Hepatocyte (in vitro differentiated cells): Measurements from ENCODE around the gene AIFM3. TPM values are rescaled to one million over a fixed set of nuclear protein-coding genes. Genes with fewer than 3 reads are reported as not detected.

Experiments used
- DNase-seq: peaks from one replicate; pipeline ENCODE4 v3.0.0-alpha.2; 2016; ENCODE audit warnings: low spot score
- H2AFZ ChIP-seq: fragments of 200-600 bp; sonication (generic); 2 replicates; pipeline ENCODE4 v1.6.0; 2016; ENCODE audit warnings: antibody characterized with exemption, mild to moderate bottlenecking
- H3K27ac ChIP-seq: fragments of 200-600 bp; sonication (generic); 2 replicates; pipeline ENCODE4 v1.5.1; 2016; ENCODE audit warnings: mild to moderate bottlenecking
- H3K27me3 ChIP-seq: fragments of 200-600 bp; sonication (generic); 2 replicates; pipeline ENCODE4 v1.6.1; 2016
- H3K36me3 ChIP-seq: fragments of 200-600 bp; sonication (generic); replicated peaks from 2 replicates; pipeline ENCODE4 v1.5.1; 2016; ENCODE audit warnings: low read depth; ENCODE audit not compliant: insufficient read depth
- H3K4me1 ChIP-seq: fragments of 200-600 bp; sonication (generic); 2 replicates; pipeline ENCODE4 v1.5.1; 2016; ENCODE audit warnings: mild to moderate bottlenecking, moderate library complexity; ENCODE audit not compliant: insufficient read depth
- H3K4me2 ChIP-seq: fragments of 200-600 bp; sonication (generic); 2 replicates; pipeline ENCODE4 v1.6.0; 2016
- H3K4me3 ChIP-seq: fragments of 200-600 bp; sonication (generic); 2 replicates; pipeline ENCODE4 v1.5.1; 2016; ENCODE audit warnings: mild to moderate bottlenecking
- H3K79me2 ChIP-seq: fragments of 200-600 bp; sonication (generic); 2 replicates; pipeline ENCODE4 v1.6.0; 2017; ENCODE audit warnings: mild to moderate bottlenecking
- H3K9me2 ChIP-seq: fragments of 200-600 bp; sonication (generic); replicated peaks from 2 replicates; pipeline ENCODE4 v1.6.0; 2017; ENCODE audit warnings: mild to moderate bottlenecking; ENCODE audit not compliant: insufficient read depth
- H3K9me3 ChIP-seq: fragments of 200-600 bp; sonication (generic); 2 replicates; pipeline ENCODE4 v1.5.1; 2016; ENCODE audit warnings: low read depth, mild to moderate bottlenecking
- H4K20me1 ChIP-seq: fragments of 200-600 bp; sonication (generic); 2 replicates; pipeline ENCODE4 v1.6.0; 2016; ENCODE audit warnings: mild to moderate bottlenecking; ENCODE audit not compliant: insufficient read depth, poor library complexity, severe bottlenecking
- CTCF ChIP-seq: fragments of 200-600 bp; sonication (generic); IDR thresholded peaks from 2 replicates; pipeline ENCODE4 v1.5.1; 2016; ENCODE audit warnings: antibody characterized with exemption, mild to moderate bottlenecking; ENCODE audit not compliant: poor library complexity
- EZH2 ChIP-seq: fragments of 200-600 bp; sonication (generic); IDR thresholded peaks from 2 replicates; pipeline ENCODE4 v1.6.1; 2016; ENCODE audit warnings: antibody characterized with exemption, mild to moderate bottlenecking, borderline replicate concordance
- EZH2phosphoT487 ChIP-seq: fragments of 200-600 bp; sonication (generic); IDR thresholded peaks from one replicate; pipeline ENCODE4 v1.6.1; 2018; ENCODE audit warnings: antibody characterized with exemption, mild to moderate bottlenecking, low read depth, moderate library complexity; ENCODE audit not compliant: unreplicated experiment, severe bottlenecking
- WGBS: methylation state at CpG from one replicate; pipeline ENCODE4 v1.1.6; 2016; ENCODE audit warnings: low lambda C conversion rate; ENCODE audit errors: missing lambda C conversion rate; 5-methylcytosine and 5-hydroxymethylcytosine counted together
- polyA plus RNA-seq: library from polyadenylated mRNA; unstranded; fragments of >200 nt; fragmentation: Nextera tagmentation; extraction: Ambion mirVana; gene quantifications from 2 replicates; pipeline ENCODE4 v1.2.1, GENCODE V29; 2016
- total RNA-seq: library from RNA; depleted of rRNA; stranded (reverse); fragments of >200 nt; gene quantifications from 2 replicates; pipeline ENCODE4 v1.2.3, GENCODE V29; 2014

Gene AIFM3, protein sequence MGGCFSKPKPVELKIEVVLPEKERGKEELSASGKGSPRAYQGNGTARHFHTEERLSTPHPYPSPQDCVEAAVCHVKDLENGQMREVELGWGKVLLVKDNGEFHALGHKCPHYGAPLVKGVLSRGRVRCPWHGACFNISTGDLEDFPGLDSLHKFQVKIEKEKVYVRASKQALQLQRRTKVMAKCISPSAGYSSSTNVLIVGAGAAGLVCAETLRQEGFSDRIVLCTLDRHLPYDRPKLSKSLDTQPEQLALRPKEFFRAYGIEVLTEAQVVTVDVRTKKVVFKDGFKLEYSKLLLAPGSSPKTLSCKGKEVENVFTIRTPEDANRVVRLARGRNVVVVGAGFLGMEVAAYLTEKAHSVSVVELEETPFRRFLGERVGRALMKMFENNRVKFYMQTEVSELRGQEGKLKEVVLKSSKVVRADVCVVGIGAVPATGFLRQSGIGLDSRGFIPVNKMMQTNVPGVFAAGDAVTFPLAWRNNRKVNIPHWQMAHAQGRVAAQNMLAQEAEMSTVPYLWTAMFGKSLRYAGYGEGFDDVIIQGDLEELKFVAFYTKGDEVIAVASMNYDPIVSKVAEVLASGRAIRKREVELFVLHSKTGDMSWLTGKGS
- total RNA-seq (1.3 and 3.1 TPM in 2 replicates), polyA plus RNA-seq (1.7 and 2.1 TPM in 2 replicates)

- Histone ChIP-seq H3K4me1 (no peaks in the 10 kb centered on the region), H3K4me2 (no peak within 1 kb of the TSS), H4K20me1 (no peaks in the 10 kb centered on the region), H3K9me3 (no peaks in the 10 kb centered on the region), H2AFZ (no peak within 1 kb of the TSS), H3K27ac (no peak within 1 kb of the TSS), H3K79me2 (no peaks in the 10 kb centered on the region), H3K9me2 (no peaks in the 10 kb centered on the region), H3K27me3 (peaks cover 9% of the 10 kb centered on the region), H3K4me3 (no peak within 1 kb of the TSS), H3K36me3 (no peaks in the 10 kb centered on the region)
- TF ChIP-seq EZH2 = no peak
- no peak for TF ChIP-seq CTCF
- no peak for TF ChIP-seq EZH2phosphoT487
- WGBS = 70% methylated on average over 18 of the region's 22 CpGs
- DNase-seq = no peak
Measured at GRCh38 chr22:20966883-20967696, at the start of gene AIFM3. Gene AIFM3, plus strand, starts transcription at chr22:20967255. Its CDS starts 690 bp downstream, at chr22:20967945.

DNA sequence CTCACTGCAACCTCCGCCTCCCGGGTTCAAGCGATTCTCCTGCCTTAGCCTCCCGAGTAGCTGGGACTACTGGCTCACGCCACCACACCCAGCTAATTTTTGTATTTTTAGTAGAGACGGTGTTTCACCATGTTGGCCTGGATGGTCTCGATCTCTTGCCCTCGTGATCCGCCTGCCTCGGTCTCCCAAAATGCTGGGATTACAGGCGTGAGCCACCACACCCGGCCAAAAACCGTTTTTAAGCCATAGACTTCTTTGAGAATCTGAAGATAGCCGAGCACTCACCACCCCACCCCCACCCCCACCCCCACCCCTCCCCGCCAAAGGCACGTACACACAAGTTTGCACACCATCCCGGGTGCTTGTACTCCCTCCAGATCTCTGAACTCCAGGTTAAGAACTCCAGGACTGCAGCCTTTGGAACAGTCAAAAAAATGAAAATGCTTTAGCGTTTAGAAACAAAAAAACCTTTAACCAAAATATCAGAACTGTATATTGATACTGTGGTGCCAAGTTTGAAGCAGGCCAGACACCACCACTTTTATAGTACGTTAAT lies 48.3 kb upstream of the AIFM3 start:
- Histone ChIP-seq H3K36me3 (no peaks in the 10 kb centered on the region), H3K4me1 (peaks cover 11% of the 10 kb centered on the region), H2AFZ (no peak overlapping the region), H3K4me2 (peak overlapping the region; percentile 95), H3K27ac (peak overlapping the region; percentile 95), H3K27me3 (no peaks in the 10 kb centered on the region), H3K79me2 (peaks cover 64% of the 10 kb centered on the region), H3K4me3 (peak overlapping the region; percentile 94), H3K9me3 (no peaks in the 10 kb centered on the region), H3K9me2 (no peaks in the 10 kb centered on the region), H4K20me1 (peaks cover 58% of the 10 kb centered on the region)
- TF ChIP-seq EZH2 (no peak), EZH2phosphoT487 (no peak)
- peak; percentile 19 for DNase-seq
- 1% methylated on average over 14 of the region's 19 CpGs for WGBS

GRCh38 chr22:20919718-20920117 lies 47.3 kb upstream of the AIFM3 start:
- DNase-seq = no peak
- TF ChIP-seq EZH2phosphoT487 = no peak
- no peak for TF ChIP-seq EZH2
- TF ChIP-seq CTCF = no peak
- no peaks in the 10 kb centered on the region for H3K9me2 ChIP-seq
- H3K79me2 ChIP-seq = peaks cover 74% of the 10 kb centered on the region
- peaks cover 68% of the 10 kb centered on the region for H4K20me1 ChIP-seq
- no peaks in the 10 kb centered on the region for H3K9me3 ChIP-seq
- 7% methylated on average over 4 of the region's 4 CpGs for WGBS
- no peaks in the 10 kb centered on the region for H3K27me3 ChIP-seq
- H3K4me1 ChIP-seq = peaks cover 11% of the 10 kb centered on the region
- H3K4me2 ChIP-seq = peak overlapping the region; percentile 95
- peak overlapping the region; percentile 94 for H3K4me3 ChIP-seq
- H2AFZ ChIP-seq = no peak overlapping the region
- H3K36me3 ChIP-seq = no peaks in the 10 kb centered on the region
- H3K27ac ChIP-seq = peak overlapping the region; percentile 59
